H1 (cell line): ENCODE data around the gene PALM3. TPM values are rescaled to one million over a fixed set of nuclear protein-coding genes. Genes with fewer than 3 reads are reported as not detected.
A peak's percentile ranks its signal among the peaks of the same experiment; 100 is the strongest.

Experiments used
- CTCF ChIA-PET: fragments of 300-600 bp; sonication (Branson Sonifier 250); formaldehyde crosslinking; loops from one replicate; lab custom pipeline; 2021; ENCODE audit not compliant: partially characterized antibody; lab: Charles Lee
- POLR2A ChIA-PET: fragments of 300-600 bp; sonication (Branson Sonifier 250); formaldehyde crosslinking; loops from one replicate; lab custom pipeline; 2021; ENCODE audit warnings: inconsistent platforms; ENCODE audit not compliant: partially characterized antibody; lab: Charles Lee
- DNase-seq, 2 experiments: peaks; one replicate each; pipeline versions ENCODE4 v3.0.0 to v3.0.0-alpha.2; 2010 to 2022; ENCODE audit warnings: low spot score in 2 of 2, low read depth in 1 of 2, mixed read lengths in 1 of 2
- FAIRE-seq: peaks from 2 replicates; lab custom pipeline; 2011; peaks lifted over from hg19 to GRCh38; lab: Jason Lieb, UNC
- H2AFZ ChIP-seq: 2 replicates; pipeline ENCODE4 v1.8.1; 2012; ENCODE audit warnings: low read length, inconsistent platforms
- H2AK5ac ChIP-seq: 2 replicates; pipeline ENCODE4 v1.6.1; 2013; ENCODE audit warnings: low read depth, low read length
- H2BK120ac ChIP-seq: replicated peaks from 2 replicates; pipeline ENCODE3; 2013; ENCODE audit warnings: low read depth, low read length, inconsistent platforms
- H2BK12ac ChIP-seq: 2 replicates; pipeline ENCODE4 v1.6.1; 2013; ENCODE audit warnings: low read depth, low read length
- H2BK15ac ChIP-seq: 2 replicates; pipeline ENCODE4 v1.6.1; 2013; ENCODE audit warnings: low read length
- H2BK20ac ChIP-seq: 2 replicates; pipeline ENCODE4 v1.6.1; 2013; ENCODE audit warnings: low read length
- H2BK5ac ChIP-seq: 2 replicates; pipeline ENCODE4 v1.6.1; 2013; ENCODE audit warnings: low read depth, low read length
- H3K14ac ChIP-seq: 2 replicates; pipeline ENCODE4 v1.6.1; 2013; ENCODE audit warnings: inconsistent platforms; ENCODE audit not compliant: insufficient read length
- H3K18ac ChIP-seq: 2 replicates; pipeline ENCODE4 v1.6.1; 2013; ENCODE audit warnings: low read length; ENCODE audit errors: extremely low read depth
- H3K23ac ChIP-seq: 2 replicates; pipeline ENCODE4 v1.6.1; 2013; ENCODE audit warnings: inconsistent platforms; ENCODE audit not compliant: insufficient read length
- H3K23me2 ChIP-seq: 2 replicates; pipeline ENCODE4 v1.6.1; 2013; ENCODE audit warnings: low read depth, low read length
- H3K27ac ChIP-seq: 2 replicates; pipeline ENCODE4 v1.6.1; 2011; ENCODE audit warnings: low read depth, low read length, inconsistent platforms
- H3K27me3 ChIP-seq, 4 experiments: replicated peaks in 1 of 4; 1 replicate in 1 of 4; 2 replicates in 3 of 4; pipeline versions ENCODE4 v1.6.1 to v1.8.1; 2011 to 2013; ENCODE audit warnings: low read length in 3 of 4, mild to moderate bottlenecking in 3 of 4, inconsistent platforms in 2 of 4, mixed read lengths in 2 of 4, moderate library complexity in 1 of 4; ENCODE audit not compliant: control insufficient read depth in 3 of 4, insufficient read depth in 3 of 4; ENCODE audit errors: extremely low read depth in 1 of 4
- H3K36me3 ChIP-seq, 4 experiments: 2 replicates each; pipeline versions ENCODE4 v1.6.1 to v1.8.1; 2011 to 2013; ENCODE audit warnings: mild to moderate bottlenecking in 4 of 4, low read length in 3 of 4, moderate library complexity in 2 of 4, control low read depth in 1 of 4, inconsistent platforms in 1 of 4; ENCODE audit not compliant: insufficient read depth in 4 of 4, control insufficient read depth in 2 of 4
- H3K4ac ChIP-seq: replicated peaks from 2 replicates; pipeline ENCODE3; 2013; ENCODE audit warnings: low read length, low read depth, mixed read lengths, inconsistent platforms; ENCODE audit not compliant: insufficient read length
- H3K4me1 ChIP-seq, 4 experiments: replicated peaks in 1 of 4; 1 replicate in 1 of 4; 2 replicates in 3 of 4; pipeline versions ENCODE4 v1.6.1 to v1.8.1; 2011 to 2013; ENCODE audit warnings: low read length in 3 of 4, inconsistent platforms in 2 of 4, mixed read lengths in 1 of 4; ENCODE audit not compliant: insufficient read depth in 4 of 4, control insufficient read depth in 3 of 4
- H3K4me2 ChIP-seq, 2 experiments: 2 replicates each; pipeline versions ENCODE4 v1.6.1 to v1.8.1; 2011 to 2013; ENCODE audit warnings: low read depth in 2 of 2, low read length in 2 of 2, control low read depth in 1 of 2, inconsistent platforms in 1 of 2, mild to moderate bottlenecking in 1 of 2; ENCODE audit not compliant: insufficient read depth in 1 of 2
- H3K4me3 ChIP-seq, 4 experiments: fragments of 200-600, 300-600 bp in 1 of 4; sonication (generic), shearing (Covaris generic), sonication (Bioruptor Twin) in 1 of 4; 2 replicates each; pipeline versions ENCODE4 v1.5.1 to v1.8.1; 2011 to 2016; ENCODE audit warnings: low read length in 4 of 4, low read depth in 3 of 4, control low read depth in 2 of 4, inconsistent platforms in 2 of 4, mild to moderate bottlenecking in 2 of 4, mixed read lengths in 1 of 4, moderate library complexity in 1 of 4; ENCODE audit not compliant: insufficient read depth in 2 of 4; ENCODE audit errors: extremely low read depth in 1 of 4
- H3K56ac ChIP-seq: replicated peaks from 2 replicates; pipeline ENCODE3; 2013; ENCODE audit warnings: low read depth, mild to moderate bottlenecking, mixed read lengths, low read length, inconsistent platforms; ENCODE audit not compliant: insufficient read length
- H3K79me1 ChIP-seq: 2 replicates; pipeline ENCODE4 v1.6.1; 2013; ENCODE audit warnings: low read depth, low read length, control low read depth
- H3K79me2 ChIP-seq, 2 experiments: 2 replicates each; pipeline versions ENCODE4 v1.6.1 to v1.8.1; 2012 to 2013; ENCODE audit warnings: low read length in 2 of 2, mild to moderate bottlenecking in 2 of 2, inconsistent platforms in 1 of 2; ENCODE audit not compliant: insufficient read depth in 2 of 2, control insufficient read depth in 1 of 2
- H3K9ac ChIP-seq, 4 experiments: replicated peaks in 1 of 4; 1 replicate in 1 of 4; 2 replicates in 3 of 4; pipeline versions ENCODE4 v1.6.1 to v1.8.1; 2011 to 2013; ENCODE audit warnings: low read depth in 3 of 4, low read length in 3 of 4, control low read depth in 2 of 4, mild to moderate bottlenecking in 2 of 4, moderate library complexity in 2 of 4, inconsistent platforms in 1 of 4; ENCODE audit errors: extremely low read depth in 1 of 4
- H3K9me3 ChIP-seq, 2 experiments: 2 replicates each; pipeline versions ENCODE4 v1.6.1 to v1.8.1; 2012 to 2013; ENCODE audit warnings: mild to moderate bottlenecking in 2 of 2, moderate library complexity in 2 of 2, control low read depth in 1 of 2, inconsistent platforms in 1 of 2, low read depth in 1 of 2, low read length in 1 of 2, mixed read lengths in 1 of 2; ENCODE audit not compliant: insufficient read depth in 2 of 2
- H4K20me1 ChIP-seq, 2 experiments: replicated peaks in 1 of 2; 2 replicates each; pipeline versions ENCODE3 to v1.8.1; 2011 to 2013; ENCODE audit warnings: inconsistent platforms in 2 of 2, low read length in 2 of 2, mild to moderate bottlenecking in 1 of 2; ENCODE audit not compliant: insufficient read depth in 2 of 2, control insufficient read depth in 1 of 2
- H4K5ac ChIP-seq: 2 replicates; pipeline ENCODE4 v1.6.1; 2013; ENCODE audit warnings: low read length, low read depth, mixed read lengths, inconsistent platforms; ENCODE audit not compliant: insufficient read length
- H4K8ac ChIP-seq: 2 replicates; pipeline ENCODE4 v1.8.0; 2013; ENCODE audit warnings: mild to moderate bottlenecking, moderate library complexity, low read length, inconsistent platforms; ENCODE audit not compliant: insufficient read depth; ENCODE audit errors: extremely low read depth
- H4K91ac ChIP-seq: replicated peaks from 2 replicates; pipeline ENCODE3; 2013; ENCODE audit warnings: low read length, mixed read lengths, inconsistent platforms; ENCODE audit not compliant: insufficient read length
- CTBP2 ChIP-seq: IDR thresholded peaks from 2 replicates; pipeline ENCODE4 v1.7.0; 2011; ENCODE audit warnings: borderline replicate concordance, mild to moderate bottlenecking, moderate library complexity, mixed read lengths, low read length; ENCODE audit not compliant: insufficient read depth, insufficient read length
- EZH2 ChIP-seq: fragments of 200-600 bp; sonication (generic); IDR thresholded peaks from 2 replicates; pipeline ENCODE4 v1.7.1; 2012; ENCODE audit warnings: low read depth, mild to moderate bottlenecking, moderate library complexity, low read length, inconsistent platforms; ENCODE audit not compliant: severe bottlenecking
- FOSL1 ChIP-seq: IDR thresholded peaks from 2 replicates; pipeline ENCODE4 v1.6.1; 2011; ENCODE audit warnings: mild to moderate bottlenecking, low read depth, low read length, moderate library complexity; ENCODE audit not compliant: insufficient read depth
- GABPA ChIP-seq: IDR thresholded peaks from 2 replicates; pipeline ENCODE4 v1.6.1; 2011; ENCODE audit warnings: mild to moderate bottlenecking, low read length, moderate library complexity, borderline replicate concordance; ENCODE audit not compliant: insufficient read depth
- PHF8 ChIP-seq: fragments of 200-600 bp; sonication (generic); conservative IDR thresholded peaks from 2 replicates; pipeline ENCODE4 v1.7.1; 2012; ENCODE audit warnings: low read depth, mild to moderate bottlenecking, inconsistent platforms, low read length, moderate library complexity
- RBBP5 ChIP-seq: IDR thresholded peaks from 2 replicates; pipeline ENCODE4 v1.7.1; 2012; ENCODE audit warnings: low read depth, mild to moderate bottlenecking, inconsistent platforms, low read length, moderate library complexity, borderline replicate concordance
- WGBS, 2 experiments: shearing (Covaris generic) in 1 of 2; methylation state at CpG; one replicate each; pipeline versions ENCODE4 v1.1.6 to v1.1.7; 2013 to 2015; ENCODE audit warnings: low lambda C conversion rate in 2 of 2, mixed read lengths in 2 of 2, inconsistent platforms in 1 of 2, low coverage in 1 of 2, missing lambda C conversion rate in 1 of 2; ENCODE audit not compliant: insufficient replicate concordance in 2 of 2, insufficient coverage in 1 of 2, insufficient read length in 1 of 2; ENCODE audit errors: extremely low coverage in 1 of 2, missing lambda C conversion rate in 1 of 2; 5-methylcytosine and 5-hydroxymethylcytosine counted together
- polyA plus RNA-seq, 7 experiments: library from polyadenylated mRNA; depleted of rRNA in 3 of 7; stranded (reverse) in 5 of 7; unstranded in 2 of 7; fragments of >200 nt in 5 of 7; fragments of 200-250 nt in 2 of 7; gene quantifications; 1 replicate in 5 of 7; 2 replicates in 1 of 7; 4 replicates in 1 of 7; pipeline versions ENCODE4 v1.2.1 to v1.2.3, GENCODE V29; 2011 to 2013; ENCODE audit warnings: missing spikeins in 2 of 7, mixed read lengths in 2 of 7
- total RNA-seq: library from RNA; stranded (reverse); fragmentation: NEBNext Ultra II Directional; extraction: Animal tissue kit (Norgen Biotek cat#: 25700); gene quantifications from 2 replicates; pipeline ENCODE4 v1.2.1, GENCODE V29; 2021
- TF ChIP-seq, protein P1 (sequence below), 3 experiments: IDR thresholded peaks; 1 replicate in 2 of 3; 2 replicates in 1 of 3; pipeline versions ENCODE4 v1.5.1 to v1.6.1; 2011; ENCODE audit warnings: low read length in 3 of 3, mild to moderate bottlenecking in 3 of 3, inconsistent platforms in 2 of 3, low read depth in 1 of 3, moderate library complexity in 1 of 3; ENCODE audit not compliant: insufficient read depth in 1 of 3; ENCODE audit errors: control extremely low read depth in 1 of 3

PALM3 gene
- total and polyA plus RNA-seq, 2 of the 8 experiments (the other 6 are each of a cell fraction or from before 2014, with no cell fraction given) = 5.8 to 31.3 TPM

DNA sequence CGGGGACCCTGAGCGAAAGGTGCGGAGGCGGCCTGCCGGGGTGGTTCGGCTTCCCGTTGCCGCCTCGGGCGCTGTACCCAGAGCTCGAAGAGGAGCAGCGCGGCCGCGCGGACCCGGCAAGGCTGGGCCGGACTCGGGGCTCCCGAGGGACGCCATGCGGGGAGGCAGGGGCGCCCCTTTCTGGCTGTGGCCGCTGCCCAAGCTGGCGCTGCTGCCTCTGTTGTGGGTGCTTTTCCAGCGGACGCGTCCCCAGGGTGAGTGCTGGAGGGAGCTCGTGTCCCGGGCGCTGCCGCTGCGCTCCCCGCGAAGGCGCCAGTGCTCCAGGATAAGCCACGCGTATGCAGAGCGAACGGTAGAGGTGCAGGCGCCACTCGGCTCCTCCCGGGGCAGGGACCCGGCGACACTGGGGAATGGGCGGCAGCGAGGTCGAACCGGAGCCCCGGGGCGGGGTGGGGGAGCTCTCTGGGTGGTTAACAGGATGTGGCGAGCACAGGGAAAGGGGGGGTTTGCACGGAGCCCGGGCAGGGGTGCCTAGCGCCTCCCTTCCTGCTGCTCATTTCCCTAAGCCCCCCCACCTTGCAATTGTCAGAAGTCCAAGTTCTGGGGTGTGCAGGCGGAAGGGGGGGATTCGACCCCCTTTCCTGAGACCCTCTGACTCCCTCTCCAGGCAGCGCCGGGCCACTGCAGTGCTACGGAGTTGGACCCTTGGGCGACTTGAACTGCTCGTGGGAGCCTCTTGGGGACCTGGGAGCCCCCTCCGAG is 30.0 kb downstream of the PALM3 start, which contains the start of gene IL27RA:
TSS of gene IL27RA (plus strand) at position 44 of the 762 bp plus-strand sequence. CDS start at position 155, 111 bp downstream.
- H4K5ac ChIP-seq = peak within 1 kb of the TSS; percentile 65
- H4K8ac ChIP-seq = peak within 1 kb of the TSS; percentile 85
- peak within 1 kb of the TSS; percentile 72; the same call in 1 of the 2 replicates for H2BK20ac ChIP-seq
- H3K56ac ChIP-seq = peak within 1 kb of the TSS; percentile 86
- peak within 1 kb of the TSS; percentile 21 to 85 for H3K4me2 ChIP-seq
- no peak within 1 kb of the TSS for H3K23ac ChIP-seq
- peak within 1 kb of the TSS; percentile 84; the same call in 1 of the 2 replicates for H2AFZ ChIP-seq
- peak within 1 kb of the TSS; percentile 58 to 78 (median 68) for H3K4me3 ChIP-seq
- H2AK5ac ChIP-seq = no peak within 1 kb of the TSS
- H3K27me3 ChIP-seq = peaks cover 0 to 12% (median 9%) of the 10 kb centered on the region in 4 experiments; a peak in 5 of 7 replicates
- peak within 1 kb of the TSS; percentile 95; the same call in 1 of the 2 replicates for H2BK15ac ChIP-seq
- H3K79me1 ChIP-seq = no peaks in the 10 kb centered on the region
- H4K20me1 ChIP-seq = no peaks in the 10 kb centered on the region
- DNase-seq (peak; percentile 31 to 84), FAIRE-seq (no peak)
- H3K23me2 ChIP-seq = peaks cover 8% of the 10 kb centered on the region; the same call in 1 of the 2 replicates
- peak within 1 kb of the TSS; percentile 68; the same call in 1 of the 2 replicates for H2BK12ac ChIP-seq
- H3K18ac ChIP-seq = peak within 1 kb of the TSS; percentile 71; the same call in 1 of the 2 replicates
- ChIA-PET CTCF (interaction anchor here (0.8 to 4.8 kb wide), 35 partner anchors 10 to 268 kb away, joined by 3 to 39 read pairs (median 6); partner anchors contain the start of genes DCAF15 and MISP3), POLR2A (interaction anchor here (0.7 to 2.2 kb wide), 11 partner anchors 8 to 153 kb away, joined by 3 to 12 read pairs (median 4); partner anchors contain the start of genes DCAF15 and RFX1)
- peak within 1 kb of the TSS; percentile 89 for H4K91ac ChIP-seq
- H3K4ac ChIP-seq = peak within 1 kb of the TSS; percentile 84
- H3K27ac ChIP-seq = no peak within 1 kb of the TSS
- WGBS, 2 experiments = 1% methylated on average over 59 of the region's 63 CpGs; no CpG with 5 or more reads in 1 of the 2 experiments
- peak within 1 kb of the TSS in 3 of 4 experiments; percentile 61 to 70 (median 62); a peak in 5 of 7 replicates for H3K9ac ChIP-seq
- H2BK120ac ChIP-seq = peak within 1 kb of the TSS; percentile 72
- H2BK5ac ChIP-seq = peak within 1 kb of the TSS; percentile 77; the same call in 1 of the 2 replicates
- H3K79me2 ChIP-seq = no peaks in the 10 kb centered on the region
- peaks cover 0 to 9% (median 3%) of the 10 kb centered on the region in 4 experiments; a peak in 6 of 7 replicates for H3K4me1 ChIP-seq
- no peaks in the 10 kb centered on the region for H3K9me3 ChIP-seq
- H3K36me3 ChIP-seq = no peaks in the 10 kb centered on the region
- H3K14ac ChIP-seq = no peak within 1 kb of the TSS
- TF ChIP-seq PHF8 = peak; percentile 58
- no peak for TF ChIP-seq GABPA
- peak; percentile 26 for TF ChIP-seq CTBP2
- TF ChIP-seq, protein P1, sequence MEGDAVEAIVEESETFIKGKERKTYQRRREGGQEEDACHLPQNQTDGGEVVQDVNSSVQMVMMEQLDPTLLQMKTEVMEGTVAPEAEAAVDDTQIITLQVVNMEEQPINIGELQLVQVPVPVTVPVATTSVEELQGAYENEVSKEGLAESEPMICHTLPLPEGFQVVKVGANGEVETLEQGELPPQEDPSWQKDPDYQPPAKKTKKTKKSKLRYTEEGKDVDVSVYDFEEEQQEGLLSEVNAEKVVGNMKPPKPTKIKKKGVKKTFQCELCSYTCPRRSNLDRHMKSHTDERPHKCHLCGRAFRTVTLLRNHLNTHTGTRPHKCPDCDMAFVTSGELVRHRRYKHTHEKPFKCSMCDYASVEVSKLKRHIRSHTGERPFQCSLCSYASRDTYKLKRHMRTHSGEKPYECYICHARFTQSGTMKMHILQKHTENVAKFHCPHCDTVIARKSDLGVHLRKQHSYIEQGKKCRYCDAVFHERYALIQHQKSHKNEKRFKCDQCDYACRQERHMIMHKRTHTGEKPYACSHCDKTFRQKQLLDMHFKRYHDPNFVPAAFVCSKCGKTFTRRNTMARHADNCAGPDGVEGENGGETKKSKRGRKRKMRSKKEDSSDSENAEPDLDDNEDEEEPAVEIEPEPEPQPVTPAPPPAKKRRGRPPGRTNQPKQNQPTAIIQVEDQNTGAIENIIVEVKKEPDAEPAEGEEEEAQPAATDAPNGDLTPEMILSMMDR (IDR thresholded peaks at IDR 0.05; ENCODE audit: control extremely low read depth in 1 of 3, insufficient read depth in 1 of 3, low read depth in 1 of 3, low read length in 3 of 3) = peak; percentile 76 to 82 (median 78)
- no peak for TF ChIP-seq EZH2
- peak; percentile 82; the same call in 1 of the 2 replicates for TF ChIP-seq RBBP5
- TF ChIP-seq FOSL1 = no peak
